HAP-1 (cell line): ENCODE measurements around the gene TPSB2.

Experiments
- DNase-seq, 2 experiments: peaks; one replicate each; pipeline ENCODE4 v3.0.0-alpha.2; 2016 to 2020; ENCODE audit warnings: low spot score in 2 of 2
- H3K27me3 ChIP-seq: fragments of 250-450 bp; sonication (Bioruptor Pico); 2 replicates; pipeline ENCODE4 v1.5.1; 2020; ENCODE audit warnings: low read depth, mild to moderate bottlenecking, moderate library complexity
- H3K36me3 ChIP-seq: fragments of 250-450 bp; sonication (Bioruptor Pico); replicated peaks from 2 replicates; pipeline ENCODE4 v1.5.1; 2020; ENCODE audit warnings: mild to moderate bottlenecking
- H3K4me1 ChIP-seq: fragments of 250-450 bp; sonication (Bioruptor Pico); 2 replicates; pipeline ENCODE4 v1.5.1; 2020; ENCODE audit warnings: mild to moderate bottlenecking
- H3K4me3 ChIP-seq: fragments of 250-450 bp; sonication (Bioruptor Pico); 2 replicates; pipeline ENCODE4 v1.5.1; 2020; ENCODE audit warnings: mild to moderate bottlenecking, moderate library complexity
- H3K9me3 ChIP-seq: fragments of 250-450 bp; sonication (Bioruptor Pico); 2 replicates; pipeline ENCODE4 v1.5.1; 2020; ENCODE audit warnings: mild to moderate bottlenecking, moderate library complexity
- in situ Hi-C: fragments of 300-500 bp; cut with MboI; formaldehyde crosslinking; loops from 3 replicates; pipeline ENCODE4 v1.14.3; 2020; ENCODE audit warnings: low sequenced_read_pairs, inconsistent platforms, mixed read lengths

The TPSB2 gene

GRCh38 chr16:1214719-1215118 is 15.3 kb downstream of the TPSB2 start:
- Histone ChIP-seq H3K36me3 (no peaks in the 10 kb centered on the region), H3K27me3 (no peaks in the 10 kb centered on the region), H3K9me3 (no peaks in the 10 kb centered on the region), H3K4me1 (no peaks in the 10 kb centered on the region), H3K4me3 (no peak overlapping the region)
- in situ Hi-C loops, result no loop called here
- no peak for DNase-seq

GRCh38 chr16:1213796-1214372 is 16.1 kb downstream of the TPSB2 start:
- Histone ChIP-seq H3K36me3 (no peaks in the 10 kb centered on the region), H3K27me3 (no peaks in the 10 kb centered on the region)
- in situ Hi-C loops, result no loop called here

GRCh38 chr16:1213231-1213630 is 16.8 kb downstream of the TPSB2 start:
- H3K4me3 ChIP-seq, result no peak overlapping the region
- H3K9me3 ChIP-seq, result no peaks in the 10 kb centered on the region
- no peak for DNase-seq
- in situ Hi-C loops, result no loop called here
- no peaks in the 10 kb centered on the region for H3K36me3 ChIP-seq
- H3K27me3 ChIP-seq, result no peaks in the 10 kb centered on the region
- no peaks in the 10 kb centered on the region for H3K4me1 ChIP-seq

More at GRCh38 chr16:1213796-1214372, 16.1 kb downstream of the TPSB2 start:
- Histone ChIP-seq H3K9me3 (no peaks in the 10 kb centered on the region), H3K4me3 (no peak overlapping the region), H3K4me1 (no peaks in the 10 kb centered on the region)
- no peak for DNase-seq

GRCh38 chr16:1212616-1213194 is 17.3 kb downstream of the TPSB2 start:
- Histone ChIP-seq H3K36me3 (no peaks in the 10 kb centered on the region), H3K9me3 (no peaks in the 10 kb centered on the region), H3K27me3 (no peaks in the 10 kb centered on the region), H3K4me3 (no peak overlapping the region), H3K4me1 (no peaks in the 10 kb centered on the region)
- DNase-seq, result no peak
- in situ Hi-C loops, result no loop called here

DNA sequence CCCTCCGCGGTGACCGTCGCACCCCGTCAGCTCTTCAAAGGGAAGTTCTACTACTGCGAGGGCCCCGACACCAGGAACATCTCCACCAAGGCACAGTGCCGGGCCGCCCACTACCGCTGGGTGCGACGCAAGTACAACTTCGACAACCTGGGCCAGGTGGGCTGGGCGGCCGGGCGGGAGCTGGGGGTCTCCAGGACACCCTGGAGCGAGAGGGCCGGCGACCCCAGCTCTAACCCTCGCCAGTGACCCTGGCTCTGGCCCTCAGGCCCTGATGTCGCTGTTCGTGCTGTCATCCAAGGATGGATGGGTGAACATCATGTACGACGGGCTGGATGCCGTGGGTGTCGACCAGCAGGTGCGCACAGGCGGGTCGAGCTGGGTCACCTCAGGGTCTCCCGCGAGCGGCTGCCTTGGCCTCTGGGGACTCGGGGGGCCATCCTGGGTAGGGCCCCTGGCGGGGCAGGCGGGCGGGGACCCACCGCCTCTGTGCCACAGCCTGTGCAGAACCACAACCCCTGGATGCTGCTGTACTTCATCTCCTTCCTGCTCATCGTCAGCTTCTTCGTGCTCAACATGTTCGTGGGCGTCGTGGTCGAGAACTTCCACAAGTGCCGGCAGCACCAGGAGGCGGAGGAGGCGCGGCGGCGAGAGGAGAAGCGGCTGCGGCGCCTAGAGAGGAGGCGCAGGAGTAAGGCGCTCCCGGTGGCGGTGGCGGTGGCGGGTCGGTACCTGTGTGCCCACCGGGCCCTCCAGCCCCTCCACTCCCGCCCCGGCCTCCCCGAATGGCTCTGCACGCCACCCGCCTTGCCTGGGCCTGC is 18.3 kb downstream of the TPSB2 start:
- in situ Hi-C loops, result no loop called here
- no peak for DNase-seq
- Histone ChIP-seq H3K27me3 (no peaks in the 10 kb centered on the region), H3K36me3 (no peaks in the 10 kb centered on the region), H3K4me1 (no peaks in the 10 kb centered on the region), H3K4me3 (no peak overlapping the region), H3K9me3 (no peaks in the 10 kb centered on the region)

- in situ Hi-C loops, result no loop called here
- H3K27me3 ChIP-seq, result no peaks in the 10 kb centered on the region
- DNase-seq, result no peak
- H3K4me3 ChIP-seq, result no peak overlapping the region
- H3K9me3 ChIP-seq, result no peaks in the 10 kb centered on the region
- no peaks in the 10 kb centered on the region for H3K36me3 ChIP-seq
- H3K4me1 ChIP-seq, result no peaks in the 10 kb centered on the region
These were observed 19.5 kb downstream of the TPSB2 start for GRCh38 chr16:1210461-1210860.

DNA sequence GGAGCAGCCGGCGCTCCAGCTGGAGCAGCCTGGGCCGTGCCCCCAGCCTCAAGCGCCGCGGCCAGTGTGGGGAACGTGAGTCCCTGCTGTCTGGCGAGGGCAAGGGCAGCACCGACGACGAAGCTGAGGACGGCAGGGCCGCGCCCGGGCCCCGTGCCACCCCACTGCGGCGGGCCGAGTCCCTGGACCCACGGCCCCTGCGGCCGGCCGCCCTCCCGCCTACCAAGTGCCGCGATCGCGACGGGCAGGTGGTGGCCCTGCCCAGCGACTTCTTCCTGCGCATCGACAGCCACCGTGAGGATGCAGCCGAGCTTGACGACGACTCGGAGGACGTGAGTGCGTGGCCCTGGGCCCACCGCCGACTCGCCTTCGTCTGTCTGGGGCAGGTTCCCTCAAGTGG is 20.9 kb downstream of the TPSB2 start:
- H3K27me3 ChIP-seq, result no peaks in the 10 kb centered on the region
- in situ Hi-C loops, result no loop called here
- DNase-seq, result no peak
- no peak overlapping the region for H3K4me3 ChIP-seq
- H3K36me3 ChIP-seq, result no peaks in the 10 kb centered on the region
- no peaks in the 10 kb centered on the region for H3K4me1 ChIP-seq
- no peaks in the 10 kb centered on the region for H3K9me3 ChIP-seq

DNA sequence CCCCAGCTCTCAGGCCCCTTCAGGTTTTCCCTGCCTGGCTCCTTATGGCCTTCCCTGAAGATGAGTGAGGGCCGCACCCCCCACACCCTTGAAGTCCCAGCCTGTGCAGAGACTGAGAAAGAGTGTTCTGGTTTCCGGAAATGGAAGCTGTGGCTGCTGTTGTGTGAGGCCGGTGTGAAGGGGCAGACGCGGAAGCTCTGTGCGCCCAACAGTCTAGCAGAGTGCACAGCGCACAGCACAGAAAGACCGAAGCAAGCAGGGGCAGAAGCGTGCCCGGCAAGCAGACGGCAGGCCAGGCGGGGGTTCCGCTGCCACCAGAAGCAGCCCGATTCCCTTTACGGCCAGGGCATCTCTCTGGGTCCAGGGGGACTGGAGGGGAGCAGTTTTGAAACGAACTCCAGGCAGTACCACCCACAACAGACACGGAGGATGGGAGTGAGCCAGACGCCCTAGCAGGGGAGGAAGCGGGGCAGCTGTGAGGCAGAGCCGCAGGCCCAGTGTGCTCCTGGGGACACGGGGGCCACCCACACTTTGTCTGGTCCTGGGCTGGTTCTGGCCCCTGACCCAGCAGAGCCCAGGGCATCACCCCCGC is 21.6 kb downstream of the TPSB2 start:
- in situ Hi-C loops, result no loop called here

DNA sequence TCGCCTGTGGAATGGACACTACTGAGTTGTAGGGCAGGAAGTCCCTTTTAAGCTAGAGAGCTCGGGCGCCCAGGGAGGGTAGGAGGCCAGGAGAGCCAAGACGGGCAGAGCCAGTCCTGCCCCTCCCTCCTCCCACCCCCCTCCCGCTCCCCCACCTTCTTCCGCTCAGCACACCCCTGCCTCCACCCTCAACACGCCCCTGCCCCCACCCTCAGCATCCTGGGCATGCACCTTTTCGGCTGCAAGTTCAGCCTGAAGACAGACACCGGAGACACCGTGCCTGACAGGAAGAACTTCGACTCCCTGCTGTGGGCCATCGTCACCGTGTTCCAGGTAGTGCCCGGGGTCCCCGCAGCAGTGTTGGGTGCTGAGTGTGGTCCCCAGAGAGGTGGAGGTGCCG is 23.2 kb downstream of the TPSB2 start:
- no peak for DNase-seq
- Histone ChIP-seq H3K36me3 (no peaks in the 10 kb centered on the region), H3K27me3 (no peaks in the 10 kb centered on the region), H3K4me1 (no peaks in the 10 kb centered on the region), H3K9me3 (no peaks in the 10 kb centered on the region), H3K4me3 (no peak overlapping the region)
- in situ Hi-C loops, result no loop called here

More for the DNA sequence above, 21.6 kb downstream of the TPSB2 start:
- no peak for DNase-seq
- Histone ChIP-seq H3K36me3 (no peaks in the 10 kb centered on the region), H3K9me3 (no peaks in the 10 kb centered on the region), H3K27me3 (no peaks in the 10 kb centered on the region), H3K4me3 (no peak overlapping the region), H3K4me1 (no peaks in the 10 kb centered on the region)

- H3K27me3 ChIP-seq, result no peaks in the 10 kb centered on the region
These were observed 23.7 kb downstream of the TPSB2 start for GRCh38 chr16:1206326-1206725.

GRCh38 chr16:1204933-1205332 is 25.1 kb downstream of the TPSB2 start:
- in situ Hi-C loops, result no loop called here
- Histone ChIP-seq H3K4me3 (no peak overlapping the region), H3K36me3 (no peaks in the 10 kb centered on the region), H3K9me3 (no peaks in the 10 kb centered on the region), H3K4me1 (no peaks in the 10 kb centered on the region), H3K27me3 (no peaks in the 10 kb centered on the region)
- DNase-seq, result no peak

More at GRCh38 chr16:1206326-1206725, 23.7 kb downstream of the TPSB2 start:
- in situ Hi-C loops, result no loop called here
- Histone ChIP-seq H3K36me3 (no peaks in the 10 kb centered on the region), H3K4me1 (no peaks in the 10 kb centered on the region), H3K4me3 (no peak overlapping the region), H3K9me3 (no peaks in the 10 kb centered on the region)
- no peak for DNase-seq

GRCh38 chr16:1202274-1202673 is 27.7 kb downstream of the TPSB2 start:
- no peaks in the 10 kb centered on the region for H3K4me1 ChIP-seq
- no peaks in the 10 kb centered on the region for H3K27me3 ChIP-seq
- no peaks in the 10 kb centered on the region for H3K36me3 ChIP-seq
- no peaks in the 10 kb centered on the region for H3K9me3 ChIP-seq
- no peak overlapping the region for H3K4me3 ChIP-seq
- no peak for DNase-seq
- in situ Hi-C loops, result no loop called here

DNA sequence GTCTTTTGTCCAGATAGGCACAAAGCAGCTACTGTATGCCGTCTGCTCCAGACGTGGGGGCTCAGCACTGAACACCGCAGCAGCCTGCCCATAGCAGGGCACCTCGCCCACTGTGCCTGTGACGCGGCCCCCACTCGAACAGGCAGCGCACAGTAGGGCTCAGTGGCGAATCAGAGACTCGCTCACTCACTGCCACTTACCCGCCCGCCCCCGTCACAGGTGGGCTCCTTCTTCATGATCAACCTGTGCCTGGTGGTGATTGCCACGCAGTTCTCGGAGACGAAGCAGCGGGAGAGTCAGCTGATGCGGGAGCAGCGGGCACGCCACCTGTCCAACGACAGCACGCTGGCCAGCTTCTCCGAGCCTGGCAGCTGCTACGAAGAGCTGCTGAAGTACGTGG is 28.5 kb downstream of the TPSB2 start:
- Histone ChIP-seq H3K36me3 (no peaks in the 10 kb centered on the region), H3K4me1 (no peaks in the 10 kb centered on the region), H3K27me3 (no peaks in the 10 kb centered on the region), H3K4me3 (no peak overlapping the region), H3K9me3 (no peaks in the 10 kb centered on the region)
- in situ Hi-C loops, result no loop called here
- no peak for DNase-seq

GRCh38 chr16:1200014-1200627 is 29.9 kb downstream of the TPSB2 start:
- in situ Hi-C loops, result no loop called here
- Histone ChIP-seq H3K36me3 (no peaks in the 10 kb centered on the region), H3K4me1 (no peaks in the 10 kb centered on the region)

More at GRCh38 chr16:1200014-1200627, 29.9 kb downstream of the TPSB2 start:
- DNase-seq, result no peak
- H3K27me3 ChIP-seq, result no peaks in the 10 kb centered on the region
- no peak overlapping the region for H3K4me3 ChIP-seq
- H3K9me3 ChIP-seq, result no peaks in the 10 kb centered on the region
